GM21381 (cell line): ENCODE measurements around the gene ADGRG4.
A peak's percentile ranks its signal among the peaks of the same experiment; 100 is the strongest.
"Not testable (repeated sequence)": the region's sequence is repeated elsewhere in the genome, so short reads cannot be mapped to it uniquely, and the experiment has no call there.

Experiments
- ATAC-seq: cut with Tn5 transposase; IDR thresholded peaks from one replicate; pipeline ENCODE4 v1.9.1; 2021; ENCODE audit warnings: mild to moderate bottlenecking, moderate library complexity; ENCODE audit not compliant: unreplicated experiment

The ADGRG4 gene

GRCh38 chrX:136380010-136380769, 79.4 kb downstream of the ADGRG4 start:
- no peak for ATAC-seq

DNA sequence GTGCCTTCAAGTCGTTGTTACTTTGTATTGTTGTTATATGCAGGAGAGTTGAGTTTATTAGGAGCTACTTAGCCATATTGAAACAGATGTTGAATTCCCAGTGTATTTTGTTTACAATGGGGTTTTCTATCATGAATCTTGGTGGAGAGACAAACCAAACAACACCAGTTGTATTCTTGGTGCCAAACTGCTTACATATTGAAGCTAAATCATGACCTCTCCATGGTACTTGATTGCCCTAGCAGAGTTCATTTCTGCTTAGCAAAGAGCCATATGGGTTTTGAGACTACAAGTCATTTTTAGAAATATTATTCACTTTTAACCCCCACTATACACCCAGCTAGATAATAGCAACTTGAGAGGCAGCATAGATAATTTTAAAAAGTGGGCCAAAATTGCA, 85.4 kb downstream of the ADGRG4 start:
- no peak for ATAC-seq

- no peak for ATAC-seq
These were observed 86.1 kb downstream of the ADGRG4 start for GRCh38 chrX:136386826-136387225.

DNA sequence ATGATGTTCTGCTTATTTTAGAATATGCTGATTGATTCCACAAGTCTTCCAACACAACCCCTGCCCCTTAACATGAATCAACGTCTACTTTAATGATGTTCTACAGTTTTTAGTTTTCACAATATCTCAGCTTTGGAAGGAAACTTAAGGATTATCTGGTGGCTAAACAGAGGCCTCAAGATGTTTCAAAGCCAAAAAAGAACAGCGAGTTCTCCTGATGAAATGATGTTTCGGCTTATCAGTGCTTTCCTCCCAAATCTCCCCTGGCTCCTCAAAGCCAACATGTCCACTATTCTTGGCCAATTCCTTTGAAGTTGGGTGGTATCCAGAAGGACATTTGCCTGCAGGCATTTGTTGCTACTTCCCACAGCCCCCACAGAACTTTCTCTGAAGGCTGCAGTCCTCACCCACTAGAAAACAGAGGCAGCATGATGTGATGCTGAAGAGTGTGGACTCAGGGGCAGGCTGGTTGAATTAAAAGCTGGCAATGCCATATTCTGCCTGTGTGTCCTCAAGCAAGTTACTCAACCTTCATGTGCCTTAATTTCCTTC, 87.3 kb downstream of the ADGRG4 start:
- ATAC-seq: no peak

GRCh38 chrX:136390921-136391320, 90.2 kb downstream of the ADGRG4 start:
- no peak for ATAC-seq

GRCh38 chrX:136395271-136395670, 94.5 kb downstream of the ADGRG4 start:
- no peak for ATAC-seq

GRCh38 chrX:136397001-136397400, 96.2 kb downstream of the ADGRG4 start:
- ATAC-seq: no peak

- no peak for ATAC-seq
These were observed 104.4 kb downstream of the ADGRG4 start for GRCh38 chrX:136405126-136405525.

- ATAC-seq: peak; percentile 49
These were observed 117.0 kb downstream of the ADGRG4 start for GRCh38 chrX:136417806-136418205.

GRCh38 chrX:136421338-136421737, 120.6 kb downstream of the ADGRG4 start:
- ATAC-seq: no peak

DNA sequence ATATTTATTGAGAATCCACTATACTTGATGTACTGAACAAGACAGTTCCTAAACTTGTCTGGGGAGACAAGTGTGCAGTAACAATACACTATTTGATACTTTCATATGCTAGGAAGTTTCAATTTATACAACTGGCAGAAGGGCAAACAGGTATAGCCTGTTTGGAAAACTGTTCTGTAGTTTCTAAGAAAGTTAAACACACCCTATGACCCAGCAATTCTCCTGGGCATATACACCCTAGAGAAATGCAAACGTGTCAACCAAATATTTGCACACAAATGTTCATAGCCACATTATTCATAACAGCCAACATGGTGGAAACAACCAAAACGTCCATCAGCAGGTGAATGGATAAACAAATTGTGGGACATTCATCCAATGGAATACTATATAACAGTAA, 123.0 kb downstream of the ADGRG4 start:
- ATAC-seq: no peak

DNA sequence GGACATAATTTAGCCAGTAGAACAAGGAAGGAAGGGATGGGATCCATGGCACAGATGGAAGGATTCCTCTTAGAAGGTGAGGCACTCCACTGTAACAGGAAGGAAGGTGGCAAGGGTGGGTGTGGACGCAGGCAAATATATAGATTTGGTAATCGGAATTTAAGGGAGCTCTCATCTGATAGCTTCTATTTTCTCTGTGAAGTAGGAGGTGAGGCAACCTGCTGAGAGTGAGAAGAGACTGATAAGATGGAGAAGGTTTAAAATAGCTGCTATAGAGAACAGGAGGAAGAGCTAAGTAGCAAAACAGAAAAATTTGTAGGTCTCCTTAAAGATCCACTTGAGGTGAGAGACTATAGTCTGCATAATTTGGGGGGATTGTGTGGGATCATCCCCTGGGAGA, 125.2 kb downstream of the ADGRG4 start:
- ATAC-seq: no peak

DNA sequence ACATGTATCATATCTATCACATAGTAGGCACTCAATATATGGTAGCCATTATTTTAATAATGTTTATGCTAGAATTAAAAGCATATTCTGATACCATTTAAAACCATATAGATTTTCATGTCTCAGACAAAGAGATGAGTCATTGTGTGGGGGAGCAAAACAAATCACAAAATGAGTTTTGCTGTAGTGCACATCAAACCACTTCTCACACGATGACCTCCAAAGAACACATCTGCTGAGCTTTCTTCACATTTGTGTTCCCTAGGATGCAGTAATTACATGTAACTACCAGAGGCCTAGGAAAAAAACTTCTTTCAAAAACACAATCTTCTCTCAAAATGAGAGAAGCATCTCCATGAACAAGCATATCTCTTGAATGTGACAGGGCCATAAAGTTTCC, 130.9 kb downstream of the ADGRG4 start:
- ATAC-seq: no peak

DNA sequence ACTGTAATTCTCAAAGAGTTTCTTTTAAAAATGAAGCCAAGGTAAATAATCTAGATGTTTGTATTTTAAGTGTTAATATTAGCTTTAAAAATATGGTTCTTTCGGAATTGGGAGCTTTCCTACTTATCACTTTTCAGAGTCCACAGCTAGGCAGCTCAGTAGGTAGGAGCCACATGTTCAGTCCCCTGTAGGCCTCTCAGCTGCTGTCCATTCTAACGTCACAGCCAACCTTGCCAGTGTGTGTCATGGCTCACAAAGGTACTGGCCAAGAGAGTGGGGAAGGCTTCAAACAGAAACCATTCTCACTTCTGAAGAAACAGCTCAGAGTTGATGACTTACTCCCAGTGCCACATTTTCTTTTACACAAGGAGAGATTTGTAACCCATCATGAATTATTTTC, 137.0 kb downstream of the ADGRG4 start:
- no peak for ATAC-seq

DNA sequence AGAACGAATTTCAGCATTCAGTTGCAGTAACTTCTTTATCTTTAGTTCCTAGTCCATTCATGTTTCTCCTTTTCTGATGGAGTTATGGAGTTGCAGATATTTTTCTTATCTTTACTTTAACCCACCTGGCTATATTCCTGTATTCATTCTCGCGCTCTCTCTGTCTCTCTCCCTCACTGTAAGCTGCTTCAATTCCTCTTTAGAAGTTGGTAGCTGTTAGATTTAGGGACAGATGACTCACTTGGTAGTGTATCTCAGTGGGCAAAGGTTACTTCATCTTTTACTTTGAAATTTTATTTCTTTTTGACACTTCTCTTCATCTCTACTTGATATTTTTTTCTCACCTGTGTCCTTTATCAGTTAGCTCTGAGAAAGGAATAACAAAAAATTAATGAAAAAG, 137.4 kb downstream of the ADGRG4 start:
- ATAC-seq: no peak

DNA sequence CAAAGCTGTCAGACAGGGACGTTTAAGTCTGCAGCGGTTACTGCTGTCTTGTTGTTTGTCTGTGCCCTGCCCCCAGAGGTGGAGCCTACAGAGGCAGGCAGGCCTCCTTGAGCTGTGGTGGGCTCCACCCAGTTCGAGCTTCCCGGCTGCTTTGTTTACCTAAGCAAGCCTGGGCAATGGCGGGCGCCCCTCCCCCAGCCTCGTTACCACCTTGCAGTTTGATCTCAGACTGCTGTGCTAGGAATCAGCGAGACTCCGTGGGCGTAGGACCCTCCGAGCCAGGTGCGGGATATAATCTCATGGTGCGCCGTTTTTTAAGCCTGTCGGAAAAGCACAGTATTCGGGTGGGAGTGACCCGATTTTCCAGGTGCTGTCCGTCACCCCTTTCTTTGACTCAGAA, 144.9 kb downstream of the ADGRG4 start:
- not testable (repeated sequence) for ATAC-seq

DNA sequence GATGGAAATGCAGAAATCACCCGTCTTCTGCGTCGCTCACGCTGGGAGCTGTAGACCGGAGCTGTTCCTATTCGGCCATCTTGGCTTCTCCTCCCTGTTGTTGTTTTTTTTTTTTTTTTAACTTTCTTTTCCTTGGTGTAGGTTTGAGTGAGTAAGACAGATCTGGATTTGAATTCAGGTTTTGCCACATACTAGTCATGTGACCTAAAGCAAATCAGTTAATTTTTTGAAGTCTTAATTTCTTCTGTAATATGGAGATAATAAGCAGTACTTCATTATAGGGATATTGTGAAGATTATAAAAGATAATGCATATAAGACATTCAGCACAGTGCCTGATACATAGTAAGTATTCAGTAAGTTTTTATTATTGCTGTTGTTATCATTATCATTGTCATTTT, 145.4 kb downstream of the ADGRG4 start:
- ATAC-seq: no peak

GRCh38 chrX:136447308-136447707, 146.5 kb downstream of the ADGRG4 start:
- no peak for ATAC-seq

DNA sequence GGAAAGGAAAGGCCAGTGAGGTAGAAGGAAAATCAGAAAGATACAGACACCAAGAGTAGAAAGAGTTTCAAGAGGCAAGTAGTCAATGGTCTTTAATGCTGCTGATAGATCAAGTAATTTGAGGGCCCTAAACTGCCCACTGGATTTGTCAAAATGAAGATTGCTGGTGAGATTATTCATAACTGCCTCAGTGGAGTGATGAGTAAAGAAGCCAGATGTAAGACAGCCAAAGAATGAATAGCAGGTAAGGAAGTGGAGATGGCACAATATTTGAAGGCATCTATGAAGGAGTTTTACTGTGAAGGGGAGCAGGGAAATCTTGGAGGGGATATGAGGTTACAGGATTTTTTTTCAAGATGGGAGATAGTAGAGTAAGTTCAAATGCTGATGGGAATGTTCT, 147.2 kb downstream of the ADGRG4 start:
- no peak for ATAC-seq

DNA sequence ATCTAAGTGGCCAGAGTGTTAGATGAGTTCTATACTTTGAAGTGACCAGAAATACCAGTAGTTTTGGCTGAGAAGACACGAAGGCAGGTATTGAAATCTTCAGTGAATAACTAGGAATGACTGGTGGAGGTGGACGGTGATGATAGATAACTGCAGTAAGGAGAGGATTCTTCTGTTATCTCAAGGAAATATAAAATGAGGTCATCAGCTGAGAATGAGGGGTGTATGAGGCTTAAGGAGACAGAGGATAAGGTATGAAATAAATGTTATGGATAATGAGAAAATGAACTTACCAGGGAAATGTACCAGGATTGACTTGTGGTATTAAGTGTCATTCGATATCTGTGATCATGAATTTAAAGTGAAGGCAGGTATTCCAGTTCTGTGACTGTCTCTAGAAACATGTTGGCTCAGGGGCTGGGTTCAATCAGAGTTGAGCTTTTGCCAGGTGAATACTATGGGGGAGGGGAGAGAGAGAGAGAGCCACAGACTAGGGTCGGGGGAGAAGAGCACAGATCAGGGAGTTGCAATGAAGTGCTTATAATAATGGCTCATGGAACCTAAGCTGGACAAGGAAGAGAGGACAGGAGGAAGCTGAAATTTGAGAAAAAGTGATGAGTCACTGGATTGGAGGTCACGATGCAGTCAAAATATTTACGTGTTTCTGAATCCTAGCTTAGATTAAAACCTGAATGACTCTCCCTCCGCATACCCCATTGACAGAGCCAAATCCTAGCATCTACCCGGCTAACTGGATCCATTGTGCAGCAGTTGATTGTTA, 149.5 kb downstream of the ADGRG4 start:
- no peak for ATAC-seq

- no peak for ATAC-seq
These were observed 151.9 kb downstream of the ADGRG4 start for GRCh38 chrX:136452614-136453013.

DNA sequence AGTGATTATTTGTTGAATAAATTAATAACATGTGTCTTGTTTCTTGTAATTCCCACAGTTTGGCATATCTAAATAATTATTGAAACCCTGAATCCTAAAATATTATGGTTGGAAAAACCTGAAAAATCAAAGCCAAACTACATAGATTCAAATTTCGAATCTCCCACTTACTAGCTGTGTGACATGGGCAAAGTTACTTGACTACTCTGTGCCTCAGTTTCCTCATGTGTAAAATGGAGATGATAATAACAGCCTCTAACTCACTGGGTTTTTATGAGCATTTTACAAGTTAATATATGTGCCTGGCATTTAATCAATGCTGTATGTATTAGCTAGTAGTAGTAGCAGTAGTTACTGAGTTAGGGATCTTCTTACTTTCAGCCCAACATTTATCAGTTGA, 152.4 kb downstream of the ADGRG4 start:
- ATAC-seq: no peak
